Anterior cingulate cortex (tissue), 58 donors: Measurements from ENCODE around the gene MUS81.
A peak's percentile ranks its signal among the peaks of the same experiment; 100 is the strongest.
"Not testable (repeated sequence)": the region's sequence is repeated elsewhere in the genome, so short reads cannot be mapped to it uniquely, and the experiment has no call there.

Experiments
- DNase-seq, 58 donors: peaks; one replicate each; lab custom pipeline; 2025; lab: John Stamatoyannopoulos, UW

The MUS81 gene

GRCh38 chr11:65860278-65861164 is at the start of gene MUS81:
TSS of gene MUS81 (plus strand) at chr11:65860433. CDS start at chr11:65860754, 321 bp downstream.
- DNase-seq = peak; percentile 43 to 97 (median 89)

DNA sequence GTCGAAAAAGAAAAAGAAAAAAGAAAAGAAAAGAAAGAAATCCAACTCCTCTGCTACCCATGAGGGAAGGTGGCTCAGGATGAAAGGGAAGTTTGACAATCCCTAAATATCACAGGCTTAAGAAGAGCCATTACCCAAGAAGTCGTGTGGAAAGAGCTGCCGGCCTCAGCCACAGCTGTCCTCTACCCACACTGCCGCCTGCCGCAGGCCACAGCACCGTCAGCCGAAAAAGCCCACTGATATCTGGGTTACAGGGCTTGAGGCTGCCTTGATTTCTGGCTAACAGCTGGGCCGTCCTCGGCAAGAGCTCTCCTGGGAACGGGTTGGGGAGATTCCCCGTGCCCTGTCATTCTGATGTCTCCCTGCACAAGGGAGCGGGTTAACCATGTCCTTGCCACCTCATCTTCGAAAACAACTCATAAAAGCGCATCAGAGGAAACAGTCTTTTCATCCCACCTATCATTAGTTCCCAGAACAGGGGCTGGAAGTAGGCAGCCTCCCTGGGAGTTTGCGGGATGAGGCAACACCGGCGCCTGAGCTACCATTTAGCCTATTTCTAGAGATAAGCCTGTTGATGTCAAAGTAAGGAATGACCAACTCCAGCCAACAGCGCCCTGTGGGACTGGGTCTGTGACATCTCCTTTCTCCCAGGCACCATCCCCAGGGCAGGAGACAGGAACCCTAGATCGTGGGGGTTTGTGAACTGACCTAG is 48.3 kb upstream of the MUS81 start:
- DNase-seq = no peak

DNA sequence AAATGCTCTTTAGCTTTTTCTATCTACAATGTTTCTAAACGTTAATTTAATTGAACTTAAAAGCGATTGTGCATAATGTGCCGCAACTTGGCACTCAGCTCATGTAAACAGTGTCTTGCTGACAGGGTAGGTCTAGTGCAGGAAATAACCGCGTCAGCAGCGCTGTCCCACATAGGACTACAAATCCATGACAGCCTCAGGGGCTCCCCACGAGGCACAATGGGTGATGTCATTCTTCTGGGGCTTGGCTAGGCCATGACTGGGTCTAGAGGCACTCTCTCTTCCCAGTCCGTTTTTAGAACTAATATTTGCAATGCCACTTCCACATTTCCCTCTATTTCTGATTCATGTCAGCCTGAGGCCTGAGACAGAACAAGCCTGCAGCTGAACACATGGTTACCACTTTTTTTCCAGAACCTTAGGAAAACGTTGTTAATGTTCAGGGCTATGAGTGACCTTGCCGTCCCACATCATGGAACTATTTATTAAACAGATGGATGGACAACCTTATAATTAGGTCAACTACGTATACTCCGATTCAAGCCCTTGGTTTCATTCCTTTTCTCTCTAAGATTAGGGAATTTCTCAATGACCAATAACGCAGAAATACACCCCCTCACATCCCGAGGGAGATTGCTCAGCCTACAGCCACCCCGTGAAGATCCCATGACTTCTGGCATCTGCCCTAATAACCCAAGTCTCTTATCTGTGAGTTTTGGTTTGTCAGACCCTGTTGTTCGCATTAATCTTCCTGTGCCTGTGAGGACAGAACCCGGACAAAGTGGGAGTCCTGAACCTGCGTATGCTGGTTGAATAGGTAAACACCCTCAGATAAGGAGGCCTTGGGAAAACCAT is 45.9 kb upstream of the MUS81 start:
- peak in 7 of 58 donors; percentile 5 to 23 (median 8) for DNase-seq

GRCh38 chr11:65814986-65815565 is 45.2 kb upstream of the MUS81 start:
- DNase-seq = no peak

GRCh38 chr11:65816696-65817095 is 43.5 kb upstream of the MUS81 start:
- no peak for DNase-seq

DNA sequence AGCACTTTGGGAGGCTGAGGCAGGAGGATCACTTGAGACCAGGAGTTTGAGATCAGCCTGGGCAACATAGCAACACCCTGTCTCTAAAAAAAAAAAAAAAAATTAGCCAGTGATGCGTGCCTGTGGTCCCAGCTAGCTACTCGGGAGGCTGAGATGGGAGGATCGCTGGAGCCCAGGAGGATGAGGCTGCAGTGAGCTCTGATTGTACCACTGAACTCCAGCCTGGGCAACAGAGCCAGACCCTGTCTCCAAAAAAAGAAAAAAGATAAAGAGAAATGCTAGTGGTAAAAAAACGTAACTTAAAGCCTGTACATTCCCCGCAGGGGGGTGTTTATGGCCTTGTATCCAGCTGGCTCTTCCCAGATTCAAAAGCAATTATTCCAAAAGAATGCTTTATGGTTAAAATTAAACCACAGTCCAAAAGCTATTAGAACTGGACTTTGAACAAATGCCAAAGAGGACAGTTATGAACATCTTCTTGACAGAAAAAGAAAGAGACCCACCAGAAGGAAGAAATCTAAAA is 42.9 kb upstream of the MUS81 start:
- DNase-seq = no peak

DNA sequence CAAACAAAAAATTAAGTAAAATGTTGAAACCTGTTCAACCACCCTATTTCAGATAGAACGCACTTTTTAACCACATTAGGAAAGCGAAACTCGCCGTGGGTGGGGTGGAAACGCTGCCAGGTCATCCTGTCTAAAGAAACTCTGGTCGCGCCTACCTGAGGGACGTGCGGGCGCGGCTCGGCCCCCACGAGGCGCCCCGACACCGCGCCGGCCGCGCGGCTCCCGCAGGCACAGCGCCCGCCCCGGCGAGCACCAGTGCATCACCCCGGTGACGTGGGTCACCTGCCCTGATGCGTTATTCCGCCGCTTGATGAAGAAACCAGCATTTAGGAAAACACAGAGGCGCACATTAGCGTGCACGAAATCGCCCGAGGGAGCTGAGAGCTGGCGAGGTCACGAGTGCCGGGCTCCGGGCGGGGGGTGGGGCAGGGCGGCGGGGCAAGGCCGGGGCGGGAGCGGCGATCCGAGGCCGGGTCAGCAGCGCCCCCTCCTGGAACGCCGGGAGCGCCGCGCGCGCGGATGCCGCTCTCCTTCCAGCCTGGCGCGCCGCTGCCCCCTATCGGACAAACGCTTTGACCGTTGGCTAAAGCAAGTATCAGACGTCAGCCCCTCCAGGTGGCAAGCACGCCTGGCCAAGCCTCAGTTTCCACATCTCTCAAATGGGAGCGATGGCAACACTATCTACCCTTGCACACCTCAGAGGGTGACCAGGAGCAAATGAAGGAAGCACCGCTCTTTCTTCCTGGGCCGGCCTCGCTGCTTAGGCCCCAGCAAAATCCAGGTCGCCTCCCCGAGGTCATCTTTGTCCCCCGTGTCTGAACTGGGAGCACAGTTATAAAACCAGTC is 42.2 kb upstream of the MUS81 start:
- peak; percentile 29 to 97 (median 85) for DNase-seq

GRCh38 chr11:65821107-65821506 is 39.1 kb upstream of the MUS81 start:
- DNase-seq = no peak

GRCh38 chr11:65822776-65823528 is 37.3 kb upstream of the MUS81 start:
- no peak for DNase-seq

- no peak for DNase-seq
These were observed 33.1 kb upstream of the MUS81 start for GRCh38 chr11:65826984-65827735.

DNA sequence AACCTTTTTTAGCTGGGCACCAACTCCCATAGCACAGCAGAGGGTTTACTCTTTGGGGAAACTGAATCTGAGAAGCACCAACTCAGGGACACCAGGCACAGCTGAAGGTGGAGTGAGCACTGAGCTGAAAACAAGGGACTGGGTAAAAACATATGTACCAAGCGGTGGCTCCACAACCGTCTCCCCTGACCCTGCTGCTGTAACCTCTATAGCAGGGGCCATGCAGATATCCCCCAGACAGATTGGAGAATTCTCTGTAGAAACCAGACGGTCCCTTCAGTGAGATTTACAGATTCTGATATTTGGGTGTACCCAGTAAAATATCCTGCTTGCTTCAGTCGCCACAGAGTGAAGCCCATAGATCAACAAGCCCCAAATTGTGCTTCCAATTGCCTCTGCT is 30.8 kb upstream of the MUS81 start:
- no peak for DNase-seq

GRCh38 chr11:65832231-65832630 is 28.0 kb upstream of the MUS81 start:
- not testable (repeated sequence) for DNase-seq

DNA sequence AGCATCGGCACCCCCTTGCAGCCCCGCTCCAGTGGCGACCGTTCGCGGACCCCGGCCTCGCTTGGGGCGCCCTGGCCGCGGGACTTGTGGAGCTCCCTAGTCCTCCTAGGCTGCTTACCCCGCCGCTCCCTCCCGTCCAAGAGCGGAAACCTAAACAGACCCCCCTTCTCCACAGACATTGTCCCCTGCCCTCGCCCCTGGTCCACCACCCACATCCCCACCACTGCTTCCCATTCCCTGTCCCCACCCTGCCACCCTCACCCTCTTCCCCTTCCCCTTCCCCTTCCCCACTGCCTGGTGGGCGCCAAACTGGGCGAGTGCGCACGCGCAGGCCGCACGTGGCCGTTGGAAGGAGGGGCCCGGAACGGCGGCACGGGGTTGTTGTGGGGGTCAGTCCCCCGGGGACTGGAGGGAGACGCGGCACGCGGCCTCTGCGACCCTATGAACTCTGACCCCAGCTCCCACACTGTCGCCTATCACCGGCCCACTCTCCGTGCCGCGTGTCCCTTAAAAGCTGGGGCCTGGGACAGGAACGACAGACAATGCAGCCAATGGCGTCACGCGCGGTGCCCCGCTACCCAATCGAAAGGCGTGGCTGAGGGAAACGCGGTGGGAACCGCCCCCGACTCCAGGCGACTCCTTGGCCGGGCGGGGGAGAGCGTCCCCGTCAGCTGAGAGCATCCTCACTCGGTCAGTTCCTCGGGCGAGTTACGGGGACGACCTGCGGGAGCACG is 26.8 kb upstream of the MUS81 start, which contains the start of gene SNX32:
Gene SNX32, plus strand, starts transcription at position 667 of the 734 bp plus-strand sequence. CDS start 103 bp downstream, outside the sequence.
- DNase-seq = peak; percentile 59 to 97 (median 92)

DNA sequence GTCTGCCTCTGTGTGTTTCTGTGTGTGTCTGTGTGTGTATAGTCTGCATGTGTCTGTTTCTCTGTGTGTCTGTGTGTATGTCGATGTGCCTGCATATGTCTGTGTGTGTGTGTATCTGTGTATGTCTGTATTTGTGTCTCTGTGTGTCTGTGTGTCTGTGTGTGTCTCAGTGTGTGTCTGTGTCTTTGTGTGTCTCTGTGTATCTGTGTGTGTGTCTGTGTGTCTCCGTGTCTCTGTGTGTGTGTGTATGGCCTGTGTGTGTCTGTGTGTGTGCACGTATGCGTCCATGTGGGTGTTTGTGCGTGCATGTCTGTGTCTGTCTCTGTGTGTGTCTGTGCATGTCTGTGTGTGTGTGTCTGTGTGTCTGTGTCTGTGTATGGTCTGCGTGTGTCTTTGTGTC is 26.0 kb upstream of the MUS81 start:
- DNase-seq = no peak

- no peak for DNase-seq
These were observed 18.1 kb upstream of the MUS81 start for GRCh38 chr11:65842144-65842543.

GRCh38 chr11:65843811-65844210 is 16.4 kb upstream of the MUS81 start:
- DNase-seq = no peak
